Hepatocyte (in vitro differentiated cells): ENCODE results near the gene PALLD.

Experiments
- EZH2 ChIP-seq: fragments of 200-600 bp; sonication (generic); IDR thresholded peaks from 2 replicates; pipeline ENCODE4 v1.6.1; 2016; ENCODE audit warnings: antibody characterized with exemption, mild to moderate bottlenecking, borderline replicate concordance
- EZH2phosphoT487 ChIP-seq: fragments of 200-600 bp; sonication (generic); IDR thresholded peaks from one replicate; pipeline ENCODE4 v1.6.1; 2018; ENCODE audit warnings: antibody characterized with exemption, mild to moderate bottlenecking, low read depth, moderate library complexity; ENCODE audit not compliant: unreplicated experiment, severe bottlenecking
- TF ChIP-seq, protein P1 (sequence below): fragments of 200-600 bp; sonication (generic); IDR thresholded peaks from 2 replicates; pipeline ENCODE4 v1.5.1; 2016; ENCODE audit warnings: antibody characterized with exemption, mild to moderate bottlenecking; ENCODE audit not compliant: poor library complexity

DNA sequence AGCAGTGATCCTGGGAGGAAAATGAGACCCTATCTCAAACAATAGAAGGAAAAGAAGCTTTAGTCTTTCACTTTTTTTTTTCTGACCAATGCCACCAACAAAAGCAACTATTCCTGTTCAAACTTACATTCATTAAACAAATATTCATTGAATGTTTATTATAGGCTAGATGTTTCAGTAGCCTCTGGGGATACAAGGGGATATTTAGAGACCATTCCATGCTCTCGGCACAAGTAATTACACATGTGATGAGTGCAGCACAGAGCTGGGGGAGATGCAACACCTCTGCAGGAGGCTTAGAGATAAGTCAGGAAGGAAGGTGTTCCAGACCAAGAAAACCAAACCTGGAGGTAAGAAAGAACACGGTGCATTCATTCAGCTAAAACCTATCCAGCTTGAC is 68.3 kb downstream of the PALLD start:
- no peak for TF ChIP-seq EZH2
- TF ChIP-seq, protein P1, sequence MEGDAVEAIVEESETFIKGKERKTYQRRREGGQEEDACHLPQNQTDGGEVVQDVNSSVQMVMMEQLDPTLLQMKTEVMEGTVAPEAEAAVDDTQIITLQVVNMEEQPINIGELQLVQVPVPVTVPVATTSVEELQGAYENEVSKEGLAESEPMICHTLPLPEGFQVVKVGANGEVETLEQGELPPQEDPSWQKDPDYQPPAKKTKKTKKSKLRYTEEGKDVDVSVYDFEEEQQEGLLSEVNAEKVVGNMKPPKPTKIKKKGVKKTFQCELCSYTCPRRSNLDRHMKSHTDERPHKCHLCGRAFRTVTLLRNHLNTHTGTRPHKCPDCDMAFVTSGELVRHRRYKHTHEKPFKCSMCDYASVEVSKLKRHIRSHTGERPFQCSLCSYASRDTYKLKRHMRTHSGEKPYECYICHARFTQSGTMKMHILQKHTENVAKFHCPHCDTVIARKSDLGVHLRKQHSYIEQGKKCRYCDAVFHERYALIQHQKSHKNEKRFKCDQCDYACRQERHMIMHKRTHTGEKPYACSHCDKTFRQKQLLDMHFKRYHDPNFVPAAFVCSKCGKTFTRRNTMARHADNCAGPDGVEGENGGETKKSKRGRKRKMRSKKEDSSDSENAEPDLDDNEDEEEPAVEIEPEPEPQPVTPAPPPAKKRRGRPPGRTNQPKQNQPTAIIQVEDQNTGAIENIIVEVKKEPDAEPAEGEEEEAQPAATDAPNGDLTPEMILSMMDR, result no peak
- no peak for TF ChIP-seq EZH2phosphoT487
